RWPE2 (cell line): ENCODE data around the gene MELTF.

Experiments used
- ATAC-seq: fragments of 200-7000 bp; cut with Tn5 transposase; 3 replicates; pipeline ENCODE4 v1.9.1; 2021; ENCODE audit warnings: low read depth
- DNase-seq: peaks from one replicate; pipeline ENCODE4 v3.0.0-alpha.2; 2020; ENCODE audit warnings: low spot score
- H3K27ac ChIP-seq: fragments of 450-650 bp; 2 replicates; pipeline ENCODE4 v1.5.1; 2017; ENCODE audit warnings: mild to moderate bottlenecking; ENCODE audit not compliant: poor library complexity, severe bottlenecking
- H3K27me3 ChIP-seq: fragments of 250-450 bp; sonication (Bioruptor Pico); 2 replicates; pipeline ENCODE4 v1.5.1; 2021; ENCODE audit warnings: mild to moderate bottlenecking, moderate library complexity; ENCODE audit not compliant: insufficient read depth, poor library complexity, severe bottlenecking
- H3K36me3 ChIP-seq: fragments of 250-450 bp; sonication (Bioruptor Pico); 2 replicates; pipeline ENCODE4 v1.5.1; 2020; ENCODE audit warnings: low read depth, mild to moderate bottlenecking, moderate library complexity
- H3K4me1 ChIP-seq: fragments of 250-450 bp; sonication (Bioruptor Pico); 2 replicates; pipeline ENCODE4 v1.5.1; 2021; ENCODE audit warnings: mild to moderate bottlenecking, moderate library complexity; ENCODE audit not compliant: insufficient read depth, poor library complexity, severe bottlenecking
- H3K4me3 ChIP-seq: fragments of 250-450 bp; sonication (Bioruptor Pico); 2 replicates; pipeline ENCODE4 v1.5.1; 2021; ENCODE audit warnings: mild to moderate bottlenecking, moderate library complexity; ENCODE audit not compliant: severe bottlenecking
- H3K9me3 ChIP-seq: fragments of 250-450 bp; sonication (Bioruptor Pico); 2 replicates; pipeline ENCODE4 v1.5.1; 2021; ENCODE audit warnings: mild to moderate bottlenecking, moderate library complexity; ENCODE audit not compliant: severe bottlenecking
- CTCF ChIP-seq: fragments of 450-650 bp; IDR thresholded peaks from one replicate; pipeline ENCODE4 v1.5.1; 2017; ENCODE audit warnings: mild to moderate bottlenecking, moderate library complexity; ENCODE audit not compliant: poor library complexity, severe bottlenecking

Gene MELTF

DNA sequence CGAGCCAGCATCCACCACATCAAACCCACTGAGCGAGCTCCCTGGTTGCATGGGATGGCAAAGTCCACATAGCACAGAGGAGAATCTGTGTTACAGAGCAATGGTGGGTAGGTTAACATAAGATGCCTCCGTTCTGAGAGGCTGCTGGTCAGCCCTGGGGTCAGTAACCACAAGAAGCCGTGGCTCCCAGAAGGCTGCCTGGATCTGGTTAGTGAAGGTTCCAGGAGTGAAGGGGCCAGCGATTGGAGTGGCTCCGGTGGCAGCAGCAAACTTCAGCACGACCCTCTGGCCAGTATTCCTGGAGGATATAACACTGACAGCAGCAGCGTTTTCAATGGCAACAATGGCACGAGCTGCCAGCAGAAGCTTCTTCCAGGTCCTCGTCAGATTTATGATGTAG, 42.6 kb downstream of the MELTF start:
- Histone ChIP-seq H3K4me3 (no peak overlapping the region), H3K27me3 (no peaks in the 10 kb centered on the region), H3K36me3 (no peaks in the 10 kb centered on the region), H3K27ac (no peak overlapping the region), H3K4me1 (no peaks in the 10 kb centered on the region), H3K9me3 (no peaks in the 10 kb centered on the region)
- TF ChIP-seq CTCF = no peak
- ATAC-seq (no peak), DNase-seq (no peak)

DNA sequence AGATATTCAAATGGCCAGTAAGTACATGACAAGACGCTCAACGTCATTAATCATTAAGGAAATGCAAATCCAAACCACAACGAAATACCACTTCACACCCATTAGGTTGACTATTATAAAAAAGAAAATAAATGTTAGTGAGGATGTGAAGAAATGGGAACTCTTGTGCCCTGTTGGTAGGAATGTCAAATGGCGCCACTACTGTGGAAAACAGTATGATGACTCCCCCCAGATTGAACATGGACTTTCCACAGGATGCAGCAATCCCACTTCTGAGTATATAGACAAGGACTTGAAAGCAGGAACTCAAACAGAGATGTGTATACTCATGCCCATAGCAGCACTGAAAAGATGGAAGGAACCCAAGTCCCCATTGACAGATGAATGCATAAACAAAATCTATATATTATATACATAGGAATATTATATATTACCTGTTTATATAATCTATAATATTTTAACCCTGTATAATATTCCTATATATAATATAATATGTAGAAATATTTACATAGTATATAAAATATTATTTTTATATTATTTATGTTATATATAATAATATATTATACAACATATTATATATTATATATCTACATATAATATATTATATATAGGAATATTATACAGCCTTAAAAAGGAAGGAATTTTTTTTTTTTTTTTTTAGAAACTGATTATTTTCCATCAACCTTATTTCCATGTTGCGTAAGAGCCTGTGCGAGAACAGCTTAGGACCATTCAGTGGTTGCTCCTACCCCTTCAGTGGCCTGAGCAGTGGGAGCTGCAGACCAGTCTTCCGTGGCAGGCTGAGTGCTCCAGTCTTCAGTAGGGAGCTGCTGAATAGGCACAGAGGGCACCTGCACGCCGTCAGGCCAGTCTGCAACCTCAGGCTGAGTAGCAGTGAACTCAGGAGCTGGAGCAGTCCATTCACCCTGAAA, 43.4 kb downstream of the MELTF start:
- H3K4me3 ChIP-seq = no peak overlapping the region
- ATAC-seq = no peak

DNA sequence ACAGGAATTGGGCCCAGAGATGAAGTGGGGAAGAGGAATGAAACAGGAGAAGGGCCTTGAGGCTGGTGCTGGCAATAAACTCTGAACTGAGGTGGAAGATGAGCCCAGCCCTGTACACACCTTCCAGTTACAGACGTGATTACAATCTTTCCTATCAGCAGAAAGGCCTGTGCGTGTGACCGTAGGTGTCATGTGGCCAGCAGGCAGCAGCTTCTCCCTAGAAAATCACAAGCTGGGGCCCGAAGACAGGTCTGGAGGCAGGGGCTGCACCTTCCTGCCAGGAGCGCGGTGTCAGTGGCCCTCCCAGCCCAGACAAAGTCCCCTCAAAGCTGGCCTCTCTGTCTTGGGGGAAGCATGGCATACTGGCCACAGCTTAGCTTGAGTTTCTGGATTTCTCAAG, 44.3 kb downstream of the MELTF start:
- ATAC-seq = no peak
- Histone ChIP-seq H3K27ac (no peak overlapping the region), H3K4me3 (no peak overlapping the region), H3K4me1 (no peaks in the 10 kb centered on the region), H3K36me3 (no peaks in the 10 kb centered on the region), H3K9me3 (no peaks in the 10 kb centered on the region), H3K27me3 (no peaks in the 10 kb centered on the region)
- no peak for TF ChIP-seq CTCF
- DNase-seq = no peak

More for the DNA sequence above, 43.4 kb downstream of the MELTF start:
- Histone ChIP-seq H3K4me1 (no peaks in the 10 kb centered on the region), H3K27ac (no peak overlapping the region), H3K27me3 (no peaks in the 10 kb centered on the region), H3K36me3 (no peaks in the 10 kb centered on the region), H3K9me3 (no peaks in the 10 kb centered on the region)
- no peak for TF ChIP-seq CTCF
- DNase-seq = no peak

GRCh38 chr3:196983186-196983585, 46.4 kb downstream of the MELTF start:
- ATAC-seq = no peak
- Histone ChIP-seq H3K4me3 (no peak overlapping the region), H3K36me3 (no peaks in the 10 kb centered on the region), H3K4me1 (no peaks in the 10 kb centered on the region), H3K27me3 (no peaks in the 10 kb centered on the region), H3K9me3 (no peaks in the 10 kb centered on the region), H3K27ac (no peak overlapping the region)
- no peak for DNase-seq
- no peak for TF ChIP-seq CTCF

DNA sequence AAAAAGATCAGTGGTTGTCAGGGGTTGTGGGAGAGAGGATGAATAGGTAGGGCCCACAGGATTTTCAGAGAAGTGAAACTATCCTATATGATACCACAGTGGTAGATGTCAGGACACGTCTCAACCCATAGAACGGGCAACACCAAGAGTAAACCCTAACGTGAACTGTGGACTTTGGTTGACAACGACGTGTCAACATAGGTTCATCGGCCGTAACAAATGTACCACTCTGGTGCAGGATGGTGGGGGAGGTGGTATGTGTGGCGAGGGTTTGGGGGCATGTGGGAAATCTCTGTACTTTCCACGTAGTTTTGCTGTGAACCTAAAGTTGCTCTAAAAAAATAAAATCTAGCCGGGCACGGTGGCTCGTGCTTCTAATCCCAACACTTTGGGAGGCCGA, 48.0 kb downstream of the MELTF start:
- H3K27me3 ChIP-seq = no peaks in the 10 kb centered on the region
- no peak overlapping the region for H3K4me3 ChIP-seq
- H3K9me3 ChIP-seq = no peaks in the 10 kb centered on the region
- no peak for TF ChIP-seq CTCF
- no peaks in the 10 kb centered on the region for H3K36me3 ChIP-seq
- DNase-seq (no peak), ATAC-seq (no peak)
- no peak overlapping the region for H3K27ac ChIP-seq
- no peaks in the 10 kb centered on the region for H3K4me1 ChIP-seq
